GOT3 (cell line): ENCODE results near the gene NSD1.

Experiments
- DNase-seq: peaks from one replicate; lab custom pipeline; 2025; ENCODE audit warnings: mixed read lengths; lab: John Stamatoyannopoulos, UW

Gene NSD1

GRCh38 chr5:177349762-177350161 is 216.2 kb downstream of the NSD1 start:
- DNase-seq = no peak
